ENCODE measurements around the gene PROC.
A peak's percentile ranks its signal among the peaks of the same experiment; 100 is the strongest.

The PROC gene

GRCh38 chr2:127418300-127419111 is at the start of gene PROC:
TSS of gene PROC (plus strand) at chr2:127418427. CDS start at chr2:127419943, 1,516 bp downstream.
- DNase-seq: no peak

GRCh38 chr2:127370010-127370409 is 48.2 kb upstream of the PROC start:
- no peak for DNase-seq

- DNase-seq: no peak
Measured at GRCh38 chr2:127371037-127371436, 47.2 kb upstream of the PROC start.

- DNase-seq: no peak
Measured at GRCh38 chr2:127373362-127374083, 44.7 kb upstream of the PROC start.

- DNase-seq: no peak
Measured at GRCh38 chr2:127376257-127376656, 42.0 kb upstream of the PROC start.

- DNase-seq: no peak
Measured at GRCh38 chr2:127377262-127377661, 41.0 kb upstream of the PROC start.

GRCh38 chr2:127378720-127379119 is 39.5 kb upstream of the PROC start:
- no peak for DNase-seq

- no peak for DNase-seq
Measured at GRCh38 chr2:127379712-127380355, 38.4 kb upstream of the PROC start.

- DNase-seq: no peak
Measured at GRCh38 chr2:127381762-127382161, 36.5 kb upstream of the PROC start.

GRCh38 chr2:127382831-127383230 is 35.4 kb upstream of the PROC start:
- DNase-seq: no peak

GRCh38 chr2:127384529-127384928 is 33.7 kb upstream of the PROC start:
- DNase-seq: no peak

GRCh38 chr2:127386246-127386645 is 32.0 kb upstream of the PROC start:
- DNase-seq: no peak

GRCh38 chr2:127386764-127387654 is 31.2 kb upstream of the PROC start:
- DNase-seq: peak; percentile 80

GRCh38 chr2:127387655-127388422 is 30.4 kb upstream of the PROC start, which contains the start of gene MAP3K2:
TSS of gene MAP3K2 (minus strand) at chr2:127387975. CDS start at chr2:127343129, 44,846 bp downstream.
- DNase-seq: peak; percentile 94

GRCh38 chr2:127388423-127389164 is 29.6 kb upstream of the PROC start:
- DNase-seq: no peak

- DNase-seq: no peak
Measured at GRCh38 chr2:127389778-127390435, 28.3 kb upstream of the PROC start.

GRCh38 chr2:127392133-127392827 is 25.9 kb upstream of the PROC start:
- DNase-seq: no peak

- no peak for DNase-seq
Measured at GRCh38 chr2:127392828-127393578, 25.2 kb upstream of the PROC start.

GRCh38 chr2:127394492-127394891 is 23.7 kb upstream of the PROC start:
- no peak for DNase-seq

Measured in stimulated activated CD4-positive, alpha-beta T cell treated with anti-CD3 and anti-CD28 coated beads, Interleukin-1b, Interleukin-23, amount 100 ng/mL, for 48 hours (primary cell).